MM.1S (cell line): ENCODE data around the gene PXYLP1.

Experiments used
- DNase-seq: peaks from one replicate; pipeline ENCODE4 v3.0.0-alpha.2; 2015
- H2AFZ ChIP-seq: fragments of 300-600 bp; sonication (generic); 2 replicates; pipeline ENCODE4 v1.6.0; 2016; ENCODE audit warnings: antibody characterized with exemption, low read length
- H3F3A ChIP-seq: fragments of 300-600 bp; sonication (generic); 2 replicates; pipeline ENCODE4 v1.6.1; 2016; ENCODE audit warnings: mild to moderate bottlenecking, antibody characterized with exemption, low read length, moderate library complexity, mixed read lengths; ENCODE audit not compliant: insufficient read depth
- H3K27ac ChIP-seq: fragments of 300-600 bp; sonication (generic); 2 replicates; pipeline ENCODE4 v1.5.1; 2016; ENCODE audit warnings: mild to moderate bottlenecking, low read length
- H3K27me3 ChIP-seq: fragments of 300-600 bp; sonication (generic); replicated peaks from 2 replicates; pipeline ENCODE4 v1.6.0; 2016; ENCODE audit warnings: low read length; ENCODE audit not compliant: insufficient read depth
- H3K36me3 ChIP-seq: fragments of 300-600 bp; sonication (generic); replicated peaks from 2 replicates; pipeline ENCODE4 v1.6.1; 2016; ENCODE audit warnings: mild to moderate bottlenecking, low read length, mixed read lengths; ENCODE audit not compliant: insufficient read depth
- H3K4me1 ChIP-seq: fragments of 300-600 bp; sonication (generic); 2 replicates; pipeline ENCODE4 v1.6.1; 2016; ENCODE audit warnings: low read length, mixed read lengths
- H3K4me2 ChIP-seq: fragments of 300-600 bp; sonication (generic); 2 replicates; pipeline ENCODE4 v1.6.0; 2016; ENCODE audit warnings: low read depth, low read length
- H3K4me3 ChIP-seq: fragments of 300-600 bp; sonication (generic); 2 replicates; pipeline ENCODE4 v1.5.1; 2016; ENCODE audit warnings: low read length, mixed read lengths
- H3K79me2 ChIP-seq: fragments of 300-600 bp; sonication (generic); 2 replicates; pipeline ENCODE4 v1.6.1; 2016; ENCODE audit warnings: mixed run types, low read length, mixed read lengths
- H3K9ac ChIP-seq: fragments of 300-600 bp; sonication (generic); 2 replicates; pipeline ENCODE4 v1.6.1; 2016; ENCODE audit warnings: low read length, mixed read lengths
- H3K9me2 ChIP-seq: fragments of 300-600 bp; sonication (generic); replicated peaks from 2 replicates; pipeline ENCODE4 v1.6.1; 2016; ENCODE audit warnings: mild to moderate bottlenecking, low read length, mixed read lengths; ENCODE audit not compliant: insufficient read depth
- H3K9me3 ChIP-seq: fragments of 300-600 bp; sonication (generic); replicated peaks from 2 replicates; pipeline ENCODE4 v1.6.1; 2016; ENCODE audit warnings: mild to moderate bottlenecking, low read length, mixed read lengths; ENCODE audit not compliant: insufficient read depth
- H4K20me1 ChIP-seq: fragments of 300-600 bp; sonication (generic); 2 replicates; pipeline ENCODE4 v1.6.1; 2016; ENCODE audit warnings: mild to moderate bottlenecking, low read length, moderate library complexity, mixed read lengths; ENCODE audit not compliant: insufficient read depth
- EZH2 ChIP-seq: fragments of 300-600 bp; sonication (generic); optimal IDR thresholded peaks from 2 replicates; pipeline ENCODE3; 2017; ENCODE audit warnings: low read depth, mild to moderate bottlenecking, antibody characterized with exemption, low read length, mixed read lengths
- EZH2phosphoT487 ChIP-seq: fragments of 300-600 bp; sonication (generic); IDR thresholded peaks from 2 replicates; pipeline ENCODE4 v1.6.1; 2018; ENCODE audit warnings: antibody characterized with exemption, low read length
- TF ChIP-seq, protein P1 (sequence below): fragments of 300-600 bp; sonication (generic); IDR thresholded peaks from 2 replicates; pipeline ENCODE4 v1.5.1; 2016; ENCODE audit warnings: antibody characterized with exemption, low read length, mixed read lengths

The PXYLP1 gene

DNA sequence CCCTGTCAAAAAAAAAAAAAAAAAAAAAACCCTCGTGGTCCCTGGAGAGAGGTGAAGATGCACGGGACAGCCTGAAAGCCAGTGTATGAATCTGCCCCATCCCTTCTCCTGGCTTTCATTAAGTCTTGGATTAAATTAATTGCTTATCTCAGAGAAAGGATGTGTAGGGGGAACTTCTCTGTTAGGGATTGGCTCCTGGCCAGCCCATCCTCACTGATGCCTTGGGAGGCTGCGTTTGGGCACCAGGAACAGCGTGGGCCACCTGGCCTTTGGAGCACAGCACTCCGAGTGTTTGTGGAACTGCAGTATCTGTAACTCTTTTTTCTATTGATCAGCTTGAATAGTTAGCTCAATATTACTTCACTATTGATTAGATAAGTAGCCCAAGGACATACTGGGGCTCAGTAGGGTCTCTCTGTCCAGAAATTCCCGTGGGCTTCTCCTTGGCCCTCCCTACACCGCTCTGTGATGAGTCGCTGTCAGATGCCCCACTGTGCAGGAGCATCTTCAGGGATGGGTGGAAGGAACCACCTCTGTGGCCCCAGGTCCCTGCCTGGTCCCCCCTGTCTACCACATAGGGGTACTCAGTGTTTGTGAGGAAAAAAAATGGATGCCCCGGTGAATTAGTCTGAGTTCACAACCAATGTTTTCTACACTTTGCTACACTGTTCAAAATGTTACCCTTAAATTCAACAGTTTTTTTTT is 2.0 kb downstream of the PXYLP1 start:
- Histone ChIP-seq H3K27me3 (no peaks in the 10 kb centered on the region), H3K4me1 (peaks cover 19% of the 10 kb centered on the region), H3K4me3 (no peak overlapping the region), H3K4me2 (no peak overlapping the region), H3K9me3 (no peaks in the 10 kb centered on the region), H2AFZ (no peak overlapping the region), H3K36me3 (no peaks in the 10 kb centered on the region), H3K27ac (no peak overlapping the region), H4K20me1 (no peaks in the 10 kb centered on the region), H3K9ac (no peak overlapping the region), H3F3A (no peaks in the 10 kb centered on the region), H3K9me2 (no peaks in the 10 kb centered on the region), H3K79me2 (no peaks in the 10 kb centered on the region)
- TF ChIP-seq EZH2 (no peak), EZH2phosphoT487 (no peak)
- TF ChIP-seq, protein P1, sequence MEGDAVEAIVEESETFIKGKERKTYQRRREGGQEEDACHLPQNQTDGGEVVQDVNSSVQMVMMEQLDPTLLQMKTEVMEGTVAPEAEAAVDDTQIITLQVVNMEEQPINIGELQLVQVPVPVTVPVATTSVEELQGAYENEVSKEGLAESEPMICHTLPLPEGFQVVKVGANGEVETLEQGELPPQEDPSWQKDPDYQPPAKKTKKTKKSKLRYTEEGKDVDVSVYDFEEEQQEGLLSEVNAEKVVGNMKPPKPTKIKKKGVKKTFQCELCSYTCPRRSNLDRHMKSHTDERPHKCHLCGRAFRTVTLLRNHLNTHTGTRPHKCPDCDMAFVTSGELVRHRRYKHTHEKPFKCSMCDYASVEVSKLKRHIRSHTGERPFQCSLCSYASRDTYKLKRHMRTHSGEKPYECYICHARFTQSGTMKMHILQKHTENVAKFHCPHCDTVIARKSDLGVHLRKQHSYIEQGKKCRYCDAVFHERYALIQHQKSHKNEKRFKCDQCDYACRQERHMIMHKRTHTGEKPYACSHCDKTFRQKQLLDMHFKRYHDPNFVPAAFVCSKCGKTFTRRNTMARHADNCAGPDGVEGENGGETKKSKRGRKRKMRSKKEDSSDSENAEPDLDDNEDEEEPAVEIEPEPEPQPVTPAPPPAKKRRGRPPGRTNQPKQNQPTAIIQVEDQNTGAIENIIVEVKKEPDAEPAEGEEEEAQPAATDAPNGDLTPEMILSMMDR = no peak
- no peak for DNase-seq

DNA sequence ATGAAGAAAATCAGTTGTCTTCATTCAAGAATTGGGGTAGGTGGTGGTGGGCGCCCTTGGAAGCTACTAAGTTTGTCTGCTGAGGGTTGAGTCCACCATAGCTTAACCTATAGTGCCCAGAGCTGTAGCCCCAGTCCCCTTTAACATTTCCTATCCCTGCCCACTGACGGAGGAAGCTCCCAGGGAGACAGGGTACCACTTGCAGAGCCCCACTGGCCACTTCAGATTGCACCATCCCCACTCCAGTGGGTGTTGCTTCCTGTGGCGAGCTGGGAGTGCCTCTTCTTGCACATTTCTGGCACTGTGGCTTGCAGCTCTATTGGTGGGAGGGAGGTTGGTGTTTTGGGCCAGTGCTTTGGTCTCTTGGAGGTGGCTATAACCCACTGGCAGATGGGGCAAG is 2.7 kb downstream of the PXYLP1 start:
- TF ChIP-seq EZH2phosphoT487 (no peak), EZH2 (no peak)
- TF ChIP-seq, protein P1 = no peak
- Histone ChIP-seq H3K79me2 (no peaks in the 10 kb centered on the region), H2AFZ (no peak overlapping the region), H3K4me1 (peaks cover 12% of the 10 kb centered on the region), H3K4me3 (no peak overlapping the region), H3K9me2 (no peaks in the 10 kb centered on the region), H3K9ac (no peak overlapping the region), H4K20me1 (no peaks in the 10 kb centered on the region), H3K27me3 (no peaks in the 10 kb centered on the region), H3K36me3 (no peaks in the 10 kb centered on the region), H3K9me3 (no peaks in the 10 kb centered on the region), H3K27ac (no peak overlapping the region), H3K4me2 (no peak overlapping the region), H3F3A (no peaks in the 10 kb centered on the region)
- DNase-seq = no peak

DNA sequence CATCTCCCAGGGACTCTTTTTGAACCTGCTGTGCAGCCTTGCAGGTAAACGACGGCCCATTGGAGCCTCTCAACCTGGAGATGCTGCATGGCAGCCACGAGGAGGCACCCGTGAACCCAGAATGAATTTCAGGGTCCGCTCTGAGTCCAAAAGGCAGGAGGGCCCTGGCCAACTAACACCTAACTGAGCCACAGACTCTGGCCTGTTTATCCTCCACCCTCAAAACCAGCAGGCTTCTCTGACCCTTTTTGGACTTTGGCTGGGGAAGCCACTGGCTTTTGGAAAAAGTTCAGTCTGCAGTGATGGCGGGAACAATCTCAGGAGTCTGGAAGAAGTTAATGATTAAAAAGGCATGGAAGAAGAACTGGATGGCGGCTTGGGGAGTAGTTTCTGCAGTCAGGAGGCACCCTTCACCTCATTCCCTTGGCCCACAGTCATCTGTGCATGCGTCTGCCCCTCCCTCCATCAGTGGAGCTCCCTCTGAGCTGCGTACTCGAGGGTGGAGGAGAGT is 4.1 kb downstream of the PXYLP1 start:
- no peak overlapping the region for H3K27ac ChIP-seq
- H2AFZ ChIP-seq = no peak overlapping the region
- no peaks in the 10 kb centered on the region for H3K9me2 ChIP-seq
- H3K4me2 ChIP-seq = no peak overlapping the region
- TF ChIP-seq, protein P1 = no peak
- TF ChIP-seq EZH2phosphoT487 (no peak), EZH2 (no peak)
- DNase-seq = no peak
- no peak overlapping the region for H3K4me3 ChIP-seq
- H3K27me3 ChIP-seq = no peaks in the 10 kb centered on the region
- H3F3A ChIP-seq = no peaks in the 10 kb centered on the region
- no peaks in the 10 kb centered on the region for H4K20me1 ChIP-seq
- no peak overlapping the region for H3K9ac ChIP-seq
- no peaks in the 10 kb centered on the region for H3K36me3 ChIP-seq
- H3K79me2 ChIP-seq = no peaks in the 10 kb centered on the region
- H3K4me1 ChIP-seq = peaks cover 4% of the 10 kb centered on the region
- H3K9me3 ChIP-seq = no peaks in the 10 kb centered on the region
